NCI-H524 (cell line): ENCODE results near the gene APBB2.
A peak's percentile ranks its signal among the peaks of the same experiment; 100 is the strongest.

Experiments used
- DNase-seq, 2 experiments: peaks; one replicate each; lab custom pipeline; 2025; lab: John Stamatoyannopoulos, UW

The APBB2 gene

GRCh38 chr4:41215969-41216293, 1.6 kb upstream of the APBB2 start:
- DNase-seq: no peak

DNA sequence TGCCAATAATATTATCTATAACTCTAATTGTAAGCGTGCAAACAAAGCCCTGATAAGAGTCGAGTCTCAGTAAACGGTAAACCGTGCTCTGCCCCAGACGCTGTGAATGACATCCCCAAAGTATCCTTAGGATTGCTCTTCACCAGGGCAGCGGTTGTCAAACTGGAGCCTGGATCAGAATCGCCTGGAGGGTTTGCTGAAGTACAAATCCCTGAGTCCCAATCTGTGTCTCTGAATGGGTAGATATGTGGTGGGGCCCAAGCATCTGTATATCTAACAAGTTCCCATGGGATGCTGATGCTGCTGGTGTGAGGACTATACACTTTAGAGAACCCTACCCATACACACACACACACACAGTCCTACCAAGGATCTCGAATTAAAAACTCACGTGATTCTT, 813 bp upstream of the APBB2 start:
- no peak for DNase-seq

GRCh38 chr4:41214825-41215146, 444 bp upstream of the APBB2 start:
- DNase-seq: no peak

DNA sequence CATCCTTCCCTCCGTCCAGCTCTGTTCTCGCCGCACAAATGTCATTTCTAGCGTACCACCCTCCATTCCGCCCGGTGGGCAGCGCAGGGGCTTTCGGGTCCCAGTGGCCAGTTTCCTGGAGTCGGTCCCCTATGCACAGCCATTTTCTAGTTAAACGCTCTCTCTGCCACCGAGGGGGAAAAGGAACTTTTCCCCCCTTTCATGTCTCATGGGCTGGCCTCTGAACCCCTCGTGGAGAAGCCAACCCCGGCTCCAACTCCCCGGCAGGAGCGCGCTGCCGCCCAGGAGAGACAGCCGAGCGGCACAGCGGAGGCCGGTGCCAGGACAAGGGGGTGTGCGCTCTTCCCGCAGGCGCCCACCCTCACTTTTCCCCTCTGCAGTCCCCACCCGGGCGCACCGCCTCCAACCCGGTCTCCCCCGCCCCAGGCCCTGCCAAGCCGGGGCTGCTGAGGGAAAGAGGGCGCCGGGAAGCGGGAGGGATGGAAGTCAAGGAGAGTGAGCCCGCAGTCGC, 662 bp downstream of the APBB2 start:
- DNase-seq: peak in 1 of 2 experiments; percentile 63

DNA sequence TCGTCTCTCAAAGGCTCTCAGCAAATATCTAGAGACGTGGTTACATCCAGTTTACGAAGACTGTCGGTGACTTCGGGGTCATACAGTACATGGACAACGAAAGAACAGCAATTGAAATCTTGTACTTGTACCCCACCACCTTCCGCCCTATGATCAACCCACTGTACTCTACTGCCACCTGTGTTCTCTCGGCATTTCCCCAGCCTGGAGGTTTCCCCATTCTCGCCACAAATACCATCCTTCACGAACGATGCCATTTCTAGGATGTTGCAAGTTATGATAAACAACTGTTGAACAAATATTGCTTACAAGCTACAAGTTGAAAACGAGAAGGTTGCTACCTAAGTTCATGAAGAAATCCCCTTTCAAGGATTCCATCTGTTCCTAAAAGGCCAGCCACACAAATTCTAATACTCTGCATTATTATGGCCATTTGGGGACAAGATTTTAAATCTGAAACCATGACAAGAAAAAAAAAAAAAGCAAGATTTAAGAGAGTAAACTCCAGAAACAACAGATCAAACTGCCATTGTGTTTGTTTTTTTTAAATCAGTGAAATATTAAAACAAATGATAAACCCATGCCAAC, 1.6 kb downstream of the APBB2 start:
- peak; percentile 14 to 67 for DNase-seq

DNA sequence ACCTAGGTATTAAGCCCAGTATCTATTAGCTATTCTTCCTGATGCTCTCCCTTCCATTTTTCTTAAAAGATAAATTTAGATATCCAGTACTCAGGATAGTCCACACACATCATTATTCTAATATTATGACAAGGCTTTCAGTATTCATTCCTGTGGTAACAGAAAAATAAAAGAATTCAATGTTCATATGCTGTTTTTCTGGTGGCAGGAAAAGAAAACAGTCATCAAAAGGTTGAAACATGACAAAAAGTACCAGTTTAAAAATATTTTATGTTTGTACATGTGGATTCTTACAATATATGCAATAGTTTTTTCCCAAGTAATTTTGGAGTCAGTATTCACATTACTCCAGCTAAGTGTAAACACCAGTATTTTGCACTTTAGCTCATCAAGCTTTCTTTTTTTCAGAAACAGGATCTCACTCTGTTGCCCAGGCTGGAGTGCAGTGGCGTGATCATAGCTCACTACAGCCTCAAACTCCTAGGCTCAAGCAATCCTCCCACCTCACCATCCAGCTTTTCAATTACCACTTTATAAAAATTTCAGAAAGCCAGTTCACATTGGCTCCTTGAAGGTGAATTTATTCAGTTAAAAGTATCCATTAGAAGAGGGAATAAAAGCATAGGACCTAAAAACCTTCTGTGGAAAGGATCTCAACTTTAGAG, 2.3 kb downstream of the APBB2 start:
- DNase-seq: no peak

DNA sequence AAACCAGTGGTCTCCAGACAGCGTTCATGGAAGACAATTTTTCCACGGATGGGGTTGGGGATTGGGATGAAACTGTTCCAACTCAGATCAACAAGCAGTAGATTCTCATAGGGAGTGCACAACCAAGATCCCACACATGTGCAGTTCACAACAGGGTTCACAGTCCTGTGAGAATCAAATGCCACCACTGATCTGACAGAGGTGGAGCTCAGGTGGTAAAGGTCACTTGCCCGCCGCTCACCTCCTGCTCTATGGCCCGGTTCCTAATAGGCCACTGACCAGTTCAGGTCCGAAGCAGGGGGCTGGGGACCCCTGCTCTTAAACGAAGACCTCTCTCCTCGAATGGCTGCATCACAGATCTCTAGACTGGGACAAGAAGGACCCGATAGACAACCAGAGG, 4.4 kb downstream of the APBB2 start:
- DNase-seq: no peak

- no peak for DNase-seq
These were observed 5.2 kb downstream of the APBB2 start for GRCh38 chr4:41209187-41209586.

GRCh38 chr4:41207291-41207831, 7.0 kb downstream of the APBB2 start:
- no peak for DNase-seq

- no peak for DNase-seq
These were observed 8.4 kb downstream of the APBB2 start for GRCh38 chr4:41205854-41206460.

DNA sequence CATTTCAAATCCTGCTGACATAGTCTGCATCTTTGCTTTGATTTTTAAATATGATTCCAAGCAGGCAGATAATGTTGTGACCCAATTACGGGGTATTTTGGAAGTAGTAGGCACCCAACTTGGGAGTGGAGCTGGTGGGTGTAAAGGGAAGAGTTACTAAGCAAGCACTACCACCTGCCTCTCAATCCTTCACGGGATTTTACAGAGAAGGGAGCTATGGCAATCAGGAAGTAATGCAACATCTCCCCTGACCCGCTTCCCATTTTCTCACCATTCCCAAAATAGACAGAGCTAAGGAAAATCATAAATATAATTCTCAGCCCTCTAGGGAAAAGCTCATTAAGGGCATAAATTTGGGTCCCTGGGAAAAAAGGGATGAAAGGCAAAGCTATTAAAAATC, 9.2 kb downstream of the APBB2 start:
- no peak for DNase-seq

DNA sequence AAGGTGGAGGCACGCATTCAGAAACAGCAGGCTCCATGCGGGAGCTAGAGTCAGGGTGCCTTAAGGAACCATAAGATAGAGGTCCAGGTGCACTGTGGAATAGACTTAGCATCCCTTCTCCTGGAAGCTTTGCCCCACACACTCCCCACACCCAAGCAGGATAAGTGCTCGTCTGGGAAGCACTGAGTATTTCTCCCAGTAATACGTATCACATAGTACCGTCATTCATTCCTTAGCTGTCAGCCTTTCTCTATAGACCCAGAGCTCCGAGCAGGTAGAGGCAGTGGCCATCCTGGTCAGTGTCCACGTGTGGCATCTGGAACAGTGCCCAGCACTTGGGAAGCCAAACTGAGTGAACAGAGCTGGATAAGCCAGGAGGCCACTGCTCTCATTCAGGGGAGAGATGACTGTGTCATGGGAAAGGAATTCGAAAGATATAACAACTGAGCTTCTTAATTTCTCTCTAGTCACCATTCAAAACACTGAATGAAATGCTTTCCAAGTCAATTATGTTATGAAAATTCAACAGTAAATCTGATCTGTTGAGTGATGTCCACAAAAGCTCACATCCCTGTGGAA, 9.9 kb downstream of the APBB2 start:
- no peak for DNase-seq

- no peak for DNase-seq
These were observed 10.5 kb downstream of the APBB2 start for GRCh38 chr4:41203841-41204240.

GRCh38 chr4:41202820-41203568, 11.3 kb downstream of the APBB2 start:
- DNase-seq: no peak

GRCh38 chr4:41202356-41202755, 12.0 kb downstream of the APBB2 start:
- no peak for DNase-seq

DNA sequence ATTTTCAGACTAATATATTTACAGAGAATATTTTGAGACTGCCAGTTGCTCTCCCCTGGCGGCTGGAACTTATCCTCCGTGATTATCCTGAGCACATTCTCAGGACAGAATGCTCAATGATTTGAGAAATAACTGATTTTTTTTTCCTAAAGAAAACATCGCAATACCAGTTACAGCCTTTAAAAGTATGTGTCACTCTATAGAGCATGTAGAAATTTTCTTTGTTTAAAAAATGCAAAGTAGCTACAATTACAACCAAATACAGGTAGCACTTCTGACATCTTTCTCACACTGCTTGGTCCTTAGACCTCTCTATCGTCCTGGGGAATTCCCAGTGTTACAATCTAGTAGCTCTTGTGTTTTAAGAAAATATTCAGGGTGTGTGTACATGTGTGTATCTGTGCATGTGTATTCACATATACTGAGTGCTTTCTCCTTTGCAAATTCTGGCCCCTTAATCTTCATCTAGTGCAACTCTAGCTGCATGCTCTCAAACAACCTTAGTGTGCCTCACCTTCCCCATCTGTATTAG, 13.8 kb downstream of the APBB2 start:
- DNase-seq: no peak

DNA sequence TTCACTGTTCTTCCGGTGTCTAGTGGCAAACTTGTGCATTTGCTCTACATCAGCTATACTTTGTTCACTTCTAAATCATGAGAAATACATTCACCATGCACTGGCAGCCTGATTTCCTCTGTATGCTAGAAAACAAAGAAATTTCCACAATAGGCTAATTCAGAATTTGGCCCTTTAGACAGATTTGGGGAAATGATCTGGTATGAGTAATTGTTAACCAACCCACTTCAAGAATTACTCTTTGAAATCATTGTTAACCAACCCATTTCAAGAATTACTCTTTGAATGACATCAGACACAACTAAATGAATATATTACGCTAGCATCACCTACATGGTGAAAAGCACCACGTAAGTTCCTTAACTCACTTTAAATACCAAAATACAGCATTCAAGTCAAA, 14.6 kb downstream of the APBB2 start:
- no peak for DNase-seq

- no peak for DNase-seq
These were observed 16.3 kb downstream of the APBB2 start for GRCh38 chr4:41197996-41198395.

GRCh38 chr4:41197495-41197894, 16.8 kb downstream of the APBB2 start:
- no peak for DNase-seq

GRCh38 chr4:41196633-41197332, 17.6 kb downstream of the APBB2 start:
- no peak for DNase-seq

- no peak for DNase-seq
These were observed 22.2 kb downstream of the APBB2 start for GRCh38 chr4:41192136-41192535.

DNA sequence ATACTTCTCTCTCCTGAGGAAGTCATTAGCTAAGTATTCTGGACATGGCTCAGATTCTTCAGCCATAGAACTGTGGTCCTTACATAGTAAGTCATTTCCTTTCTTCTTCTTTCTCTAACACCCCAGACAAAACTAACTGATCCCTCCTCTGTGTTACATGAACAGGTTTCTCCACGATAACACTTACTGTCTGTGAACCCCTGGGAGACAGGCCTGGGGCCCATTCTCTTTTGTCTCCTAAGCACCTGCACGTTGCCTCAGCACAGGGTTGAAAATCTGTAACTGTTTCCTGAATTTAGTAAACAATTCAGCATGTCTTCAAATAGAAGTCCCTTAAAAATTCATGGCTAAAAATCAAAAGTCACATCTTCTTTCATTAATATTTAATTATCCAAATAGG, 24.7 kb downstream of the APBB2 start:
- no peak for DNase-seq
